H1 (cell line): ENCODE results near the gene PASD1. TPM values are rescaled to one million over a fixed set of nuclear protein-coding genes. Genes with fewer than 3 reads are reported as not detected.
"Not testable (repeated sequence)": the region's sequence is repeated elsewhere in the genome, so short reads cannot be mapped to it uniquely, and the experiment has no call there.

Source experiments
- CTCF ChIA-PET: fragments of 300-600 bp; sonication (Branson Sonifier 250); formaldehyde crosslinking; loops from one replicate; lab custom pipeline; 2021; ENCODE audit not compliant: partially characterized antibody; lab: Charles Lee
- POLR2A ChIA-PET: fragments of 300-600 bp; sonication (Branson Sonifier 250); formaldehyde crosslinking; loops from one replicate; lab custom pipeline; 2021; ENCODE audit warnings: inconsistent platforms; ENCODE audit not compliant: partially characterized antibody; lab: Charles Lee
- DNase-seq, 2 experiments: peaks; one replicate each; pipeline versions ENCODE4 v3.0.0 to v3.0.0-alpha.2; 2010 to 2022; ENCODE audit warnings: low spot score in 2 of 2, low read depth in 1 of 2, mixed read lengths in 1 of 2
- FAIRE-seq: peaks from 2 replicates; lab custom pipeline; 2011; peaks lifted over from hg19 to GRCh38; lab: Jason Lieb, UNC
- H2AFZ ChIP-seq: 2 replicates; pipeline ENCODE4 v1.8.1; 2012; ENCODE audit warnings: low read length, inconsistent platforms
- H2AK5ac ChIP-seq: 2 replicates; pipeline ENCODE4 v1.6.1; 2013; ENCODE audit warnings: low read depth, low read length
- H2BK120ac ChIP-seq: replicated peaks from 2 replicates; pipeline ENCODE3; 2013; ENCODE audit warnings: low read depth, low read length, inconsistent platforms
- H2BK12ac ChIP-seq: 2 replicates; pipeline ENCODE4 v1.6.1; 2013; ENCODE audit warnings: low read depth, low read length
- H2BK15ac ChIP-seq: 2 replicates; pipeline ENCODE4 v1.6.1; 2013; ENCODE audit warnings: low read length
- H2BK20ac ChIP-seq: 2 replicates; pipeline ENCODE4 v1.6.1; 2013; ENCODE audit warnings: low read length
- H2BK5ac ChIP-seq: 2 replicates; pipeline ENCODE4 v1.6.1; 2013; ENCODE audit warnings: low read depth, low read length
- H3K14ac ChIP-seq: 2 replicates; pipeline ENCODE4 v1.6.1; 2013; ENCODE audit warnings: inconsistent platforms; ENCODE audit not compliant: insufficient read length
- H3K18ac ChIP-seq: 2 replicates; pipeline ENCODE4 v1.6.1; 2013; ENCODE audit warnings: low read length; ENCODE audit errors: extremely low read depth
- H3K23ac ChIP-seq: 2 replicates; pipeline ENCODE4 v1.6.1; 2013; ENCODE audit warnings: inconsistent platforms; ENCODE audit not compliant: insufficient read length
- H3K23me2 ChIP-seq: 2 replicates; pipeline ENCODE4 v1.6.1; 2013; ENCODE audit warnings: low read depth, low read length
- H3K27ac ChIP-seq: 2 replicates; pipeline ENCODE4 v1.6.1; 2011; ENCODE audit warnings: low read depth, low read length, inconsistent platforms
- H3K27me3 ChIP-seq, 4 experiments: replicated peaks in 1 of 4; 1 replicate in 1 of 4; 2 replicates in 3 of 4; pipeline versions ENCODE4 v1.6.1 to v1.8.1; 2011 to 2013; ENCODE audit warnings: low read length in 3 of 4, mild to moderate bottlenecking in 3 of 4, inconsistent platforms in 2 of 4, mixed read lengths in 2 of 4, moderate library complexity in 1 of 4; ENCODE audit not compliant: control insufficient read depth in 3 of 4, insufficient read depth in 3 of 4; ENCODE audit errors: extremely low read depth in 1 of 4
- H3K36me3 ChIP-seq, 4 experiments: 2 replicates each; pipeline versions ENCODE4 v1.6.1 to v1.8.1; 2011 to 2013; ENCODE audit warnings: mild to moderate bottlenecking in 4 of 4, low read length in 3 of 4, moderate library complexity in 2 of 4, control low read depth in 1 of 4, inconsistent platforms in 1 of 4; ENCODE audit not compliant: insufficient read depth in 4 of 4, control insufficient read depth in 2 of 4
- H3K4ac ChIP-seq: replicated peaks from 2 replicates; pipeline ENCODE3; 2013; ENCODE audit warnings: low read length, low read depth, mixed read lengths, inconsistent platforms; ENCODE audit not compliant: insufficient read length
- H3K4me1 ChIP-seq, 4 experiments: replicated peaks in 1 of 4; 1 replicate in 1 of 4; 2 replicates in 3 of 4; pipeline versions ENCODE4 v1.6.1 to v1.8.1; 2011 to 2013; ENCODE audit warnings: low read length in 3 of 4, inconsistent platforms in 2 of 4, mixed read lengths in 1 of 4; ENCODE audit not compliant: insufficient read depth in 4 of 4, control insufficient read depth in 3 of 4
- H3K4me2 ChIP-seq, 2 experiments: 2 replicates each; pipeline versions ENCODE4 v1.6.1 to v1.8.1; 2011 to 2013; ENCODE audit warnings: low read depth in 2 of 2, low read length in 2 of 2, control low read depth in 1 of 2, inconsistent platforms in 1 of 2, mild to moderate bottlenecking in 1 of 2; ENCODE audit not compliant: insufficient read depth in 1 of 2
- H3K4me3 ChIP-seq, 4 experiments: fragments of 200-600, 300-600 bp in 1 of 4; sonication (generic), shearing (Covaris generic), sonication (Bioruptor Twin) in 1 of 4; 2 replicates each; pipeline versions ENCODE4 v1.5.1 to v1.8.1; 2011 to 2016; ENCODE audit warnings: low read length in 4 of 4, low read depth in 3 of 4, control low read depth in 2 of 4, inconsistent platforms in 2 of 4, mild to moderate bottlenecking in 2 of 4, mixed read lengths in 1 of 4, moderate library complexity in 1 of 4; ENCODE audit not compliant: insufficient read depth in 2 of 4; ENCODE audit errors: extremely low read depth in 1 of 4
- H3K56ac ChIP-seq: replicated peaks from 2 replicates; pipeline ENCODE3; 2013; ENCODE audit warnings: low read depth, mild to moderate bottlenecking, mixed read lengths, low read length, inconsistent platforms; ENCODE audit not compliant: insufficient read length
- H3K79me1 ChIP-seq: 2 replicates; pipeline ENCODE4 v1.6.1; 2013; ENCODE audit warnings: low read depth, low read length, control low read depth
- H3K79me2 ChIP-seq, 2 experiments: 2 replicates each; pipeline versions ENCODE4 v1.6.1 to v1.8.1; 2012 to 2013; ENCODE audit warnings: low read length in 2 of 2, mild to moderate bottlenecking in 2 of 2, inconsistent platforms in 1 of 2; ENCODE audit not compliant: insufficient read depth in 2 of 2, control insufficient read depth in 1 of 2
- H3K9ac ChIP-seq, 4 experiments: replicated peaks in 1 of 4; 1 replicate in 1 of 4; 2 replicates in 3 of 4; pipeline versions ENCODE4 v1.6.1 to v1.8.1; 2011 to 2013; ENCODE audit warnings: low read depth in 3 of 4, low read length in 3 of 4, control low read depth in 2 of 4, mild to moderate bottlenecking in 2 of 4, moderate library complexity in 2 of 4, inconsistent platforms in 1 of 4; ENCODE audit errors: extremely low read depth in 1 of 4
- H3K9me3 ChIP-seq, 2 experiments: 2 replicates each; pipeline versions ENCODE4 v1.6.1 to v1.8.1; 2012 to 2013; ENCODE audit warnings: mild to moderate bottlenecking in 2 of 2, moderate library complexity in 2 of 2, control low read depth in 1 of 2, inconsistent platforms in 1 of 2, low read depth in 1 of 2, low read length in 1 of 2, mixed read lengths in 1 of 2; ENCODE audit not compliant: insufficient read depth in 2 of 2
- H4K20me1 ChIP-seq, 2 experiments: replicated peaks in 1 of 2; 2 replicates each; pipeline versions ENCODE3 to v1.8.1; 2011 to 2013; ENCODE audit warnings: inconsistent platforms in 2 of 2, low read length in 2 of 2, mild to moderate bottlenecking in 1 of 2; ENCODE audit not compliant: insufficient read depth in 2 of 2, control insufficient read depth in 1 of 2
- H4K5ac ChIP-seq: 2 replicates; pipeline ENCODE4 v1.6.1; 2013; ENCODE audit warnings: low read length, low read depth, mixed read lengths, inconsistent platforms; ENCODE audit not compliant: insufficient read length
- H4K8ac ChIP-seq: 2 replicates; pipeline ENCODE4 v1.8.0; 2013; ENCODE audit warnings: mild to moderate bottlenecking, moderate library complexity, low read length, inconsistent platforms; ENCODE audit not compliant: insufficient read depth; ENCODE audit errors: extremely low read depth
- H4K91ac ChIP-seq: replicated peaks from 2 replicates; pipeline ENCODE3; 2013; ENCODE audit warnings: low read length, mixed read lengths, inconsistent platforms; ENCODE audit not compliant: insufficient read length
- WGBS, 2 experiments: shearing (Covaris generic) in 1 of 2; methylation state at CpG; one replicate each; pipeline versions ENCODE4 v1.1.6 to v1.1.7; 2013 to 2015; ENCODE audit warnings: low lambda C conversion rate in 2 of 2, mixed read lengths in 2 of 2, inconsistent platforms in 1 of 2, low coverage in 1 of 2, missing lambda C conversion rate in 1 of 2; ENCODE audit not compliant: insufficient replicate concordance in 2 of 2, insufficient coverage in 1 of 2, insufficient read length in 1 of 2; ENCODE audit errors: extremely low coverage in 1 of 2, missing lambda C conversion rate in 1 of 2; 5-methylcytosine and 5-hydroxymethylcytosine counted together
- polyA plus RNA-seq, 7 experiments: library from polyadenylated mRNA; depleted of rRNA in 3 of 7; stranded (reverse) in 5 of 7; unstranded in 2 of 7; fragments of >200 nt in 5 of 7; fragments of 200-250 nt in 2 of 7; gene quantifications; 1 replicate in 5 of 7; 2 replicates in 1 of 7; 4 replicates in 1 of 7; pipeline versions ENCODE4 v1.2.1 to v1.2.3, GENCODE V29; 2011 to 2013; ENCODE audit warnings: missing spikeins in 2 of 7, mixed read lengths in 2 of 7
- total RNA-seq: library from RNA; stranded (reverse); fragmentation: NEBNext Ultra II Directional; extraction: Animal tissue kit (Norgen Biotek cat#: 25700); gene quantifications from 2 replicates; pipeline ENCODE4 v1.2.1, GENCODE V29; 2021

PASD1 gene
- total and polyA plus RNA-seq, 2 of the 8 experiments (the other 6 are each of a cell fraction or from before 2014, with no cell fraction given): 0.03 to 0.09 TPM

GRCh38 chrX:151551176-151551575, 12.3 kb upstream of the PASD1 start:
- not testable (repeated sequence) for DNase-seq, FAIRE-seq

More at GRCh38 chrX:151551176-151551575, 12.3 kb upstream of the PASD1 start:
- H4K8ac ChIP-seq, CTCF ChIA-PET, H3K4me1 ChIP-seq, H3K36me3 ChIP-seq, H3K27ac ChIP-seq, H3K18ac ChIP-seq, H2BK120ac ChIP-seq, H3K56ac ChIP-seq, H3K4me3 ChIP-seq, H3K9me3 ChIP-seq, H4K20me1 ChIP-seq, H2BK20ac ChIP-seq, H3K4ac ChIP-seq, H3K4me2 ChIP-seq, POLR2A ChIA-PET, H2BK15ac ChIP-seq, H3K9ac ChIP-seq, H3K79me1 ChIP-seq, H4K5ac ChIP-seq, H3K79me2 ChIP-seq, H3K27me3 ChIP-seq, H3K23ac ChIP-seq, H2AFZ ChIP-seq, H2BK12ac ChIP-seq, H3K14ac ChIP-seq, H3K23me2 ChIP-seq, H2AK5ac ChIP-seq, H4K91ac ChIP-seq, H2BK5ac ChIP-seq: not testable (repeated sequence)
- WGBS, 2 experiments: 75% methylated on average over 4 of the region's 25 CpGs; no CpG with 5 or more reads in 1 of the 2 experiments
